HepG2 (cell line): ENCODE data around the gene GALR3. TPM values are rescaled to one million over a fixed set of nuclear protein-coding genes. Genes with fewer than 3 reads are reported as not detected.
A peak's percentile ranks its signal among the peaks of the same experiment; 100 is the strongest.

Source experiments
- ATAC-seq: fragments of 200-7000 bp; cut with Tn5 transposase; 3 replicates; pipeline ENCODE4 v1.9.1; 2020; ENCODE audit warnings: mild to moderate bottlenecking, moderate library complexity
- BruUV-seq: library from RNA; stranded (reverse); fragments of 400-500 nt; replicated peaks from 2 replicates; lab custom pipeline; 2021; lab: Mats Ljungman, UMichigan
- CTCF ChIA-PET: fragments of 300-600 bp; formaldehyde crosslinking; extraction: SDS; loops from one replicate; lab custom pipeline; 2021; ENCODE audit warnings: low total read pairs, inconsistent platforms, low intra/inter-chr PET ratio; lab: Yijun Ruan, JAX
- POLR2A ChIA-PET: fragments of 350-600 bp; sonication (Branson Sonifier 250); formaldehyde crosslinking; loops from one replicate; lab custom pipeline; 2020; ENCODE audit warnings: antibody characterized with exemption, inconsistent platforms; lab: Yijun Ruan, JAX
- DNase-seq: peaks from one replicate; pipeline ENCODE4 v3.0.0-alpha.2; 2015; ENCODE audit warnings: low spot score
- FAIRE-seq: peaks from 3 replicates; lab custom pipeline; 2011; peaks lifted over from hg19 to GRCh38; lab: Jason Lieb, UNC
- H2AFZ ChIP-seq: one replicate; pipeline ENCODE4 v1.6.1; 2011; ENCODE audit warnings: low read length, inconsistent platforms
- H3K27ac ChIP-seq: fragments of 300-600 bp; 3 replicates; pipeline ENCODE4 v1.8.0; 2011; ENCODE audit warnings: mixed run types, mild to moderate bottlenecking, mixed read lengths, low read length, inconsistent platforms; ENCODE audit not compliant: insufficient read depth; ENCODE audit errors: extremely low read length
- H3K27me3 ChIP-seq, 2 experiments: fragments of 200-600 bp in 1 of 2; 2 replicates in 1 of 2; 3 replicates in 1 of 2; pipeline versions ENCODE4 v1.6.0 to v1.8.0; 2011; ENCODE audit warnings: low read length in 2 of 2, mild to moderate bottlenecking in 2 of 2, moderate library complexity in 2 of 2, inconsistent platforms in 1 of 2; ENCODE audit not compliant: insufficient read depth in 2 of 2, control insufficient read depth in 1 of 2
- H3K36me3 ChIP-seq, 2 experiments: fragments of 200-600 bp in 1 of 2; replicated peaks in 1 of 2; 2 replicates in 1 of 2; 3 replicates in 1 of 2; pipeline versions ENCODE4 v1.5.1 to v1.8.0; 2011; ENCODE audit warnings: low read length in 2 of 2, inconsistent platforms in 1 of 2; ENCODE audit not compliant: insufficient read depth in 2 of 2, control insufficient read depth in 1 of 2
- H3K4me1 ChIP-seq: 2 replicates; pipeline ENCODE4 v1.5.1; 2012; ENCODE audit warnings: low read length, inconsistent platforms; ENCODE audit not compliant: insufficient read depth
- H3K4me2 ChIP-seq: 2 replicates; pipeline ENCODE4 v1.6.0; 2011; ENCODE audit warnings: low read depth, low read length, inconsistent platforms
- H3K4me3 ChIP-seq, 3 experiments: fragments of 200-600 bp in 1 of 3; sonication (generic), shearing (Covaris generic) in 1 of 3; replicated peaks in 1 of 3; 2 replicates each; pipeline ENCODE4 v1.5.1; 2011 to 2016; ENCODE audit warnings: low read length in 3 of 3, inconsistent platforms in 2 of 3, low read depth in 2 of 3, mild to moderate bottlenecking in 2 of 3, control low read depth in 1 of 3, mixed read lengths in 1 of 3; ENCODE audit not compliant: insufficient read depth in 1 of 3
- H3K79me2 ChIP-seq: one replicate; pipeline ENCODE4 v1.6.1; 2011; ENCODE audit warnings: low read length, inconsistent platforms; ENCODE audit not compliant: insufficient read depth
- H3K9ac ChIP-seq: 2 replicates; pipeline ENCODE4 v1.6.0; 2011; ENCODE audit warnings: mild to moderate bottlenecking, low read depth, low read length, inconsistent platforms; ENCODE audit not compliant: insufficient read depth
- H3K9me3 ChIP-seq: 2 replicates; pipeline ENCODE4 v1.5.1; 2012; ENCODE audit warnings: mild to moderate bottlenecking, low read length
- H4K20me1 ChIP-seq: 2 replicates; pipeline ENCODE4 v1.6.0; 2011; ENCODE audit warnings: inconsistent platforms, mild to moderate bottlenecking, low read length, moderate library complexity; ENCODE audit not compliant: insufficient read depth
- BCL3 ChIP-seq: sonication (generic); formaldehyde crosslinking; IDR thresholded peaks from 2 replicates; pipeline ENCODE4 v1.5.1; 2020; ENCODE audit warnings: mild to moderate bottlenecking, missing genetic modification reagents, moderate library complexity
- BHLHE40 ChIP-seq: IDR thresholded peaks from 2 replicates; pipeline ENCODE4 v1.6.1; 2011; ENCODE audit warnings: low read length, improper control_type of control experiment
- CCDC6 ChIP-seq: sonication (generic); formaldehyde crosslinking; IDR thresholded peaks from 2 replicates; pipeline ENCODE4 v1.8.1; 2022; ENCODE audit warnings: mild to moderate bottlenecking, missing genetic modification reagents, moderate library complexity
- ETS1 ChIP-seq: sonication (generic); formaldehyde crosslinking; IDR thresholded peaks from 2 replicates; pipeline ENCODE4 v1.4.0; 2020; ENCODE audit warnings: missing genetic modification reagents
- IKZF5 ChIP-seq: IDR thresholded peaks from 2 replicates; pipeline ENCODE4 v1.6.1; 2018; ENCODE audit warnings: missing genetic modification reagents, mild to moderate bottlenecking, missing compliant biosample characterization
- KAT7 ChIP-seq: IDR thresholded peaks from 2 replicates; pipeline ENCODE4 v1.6.1; 2018; ENCODE audit warnings: borderline replicate concordance, missing compliant biosample characterization
- SRY ChIP-seq: sonication (generic); formaldehyde crosslinking; IDR thresholded peaks from 2 replicates; pipeline ENCODE4 v1.8.0; 2022; ENCODE audit warnings: mild to moderate bottlenecking, missing genetic modification reagents
- SSRP1 ChIP-seq: IDR thresholded peaks from 2 replicates; pipeline ENCODE4 v1.6.1; 2016; ENCODE audit warnings: control low read depth
- ZFP1 ChIP-seq: IDR thresholded peaks from 2 replicates; pipeline ENCODE4 v1.6.1; 2016
- ZNF513 ChIP-seq: sonication (generic); formaldehyde crosslinking; conservative IDR thresholded peaks from 2 replicates; pipeline ENCODE4 v1.5.0; 2020; ENCODE audit warnings: missing genetic modification reagents
- ZNF546 ChIP-seq: sonication (generic); formaldehyde crosslinking; conservative IDR thresholded peaks from 2 replicates; pipeline ENCODE4 v1.8.1; 2023; ENCODE audit warnings: mild to moderate bottlenecking, missing genetic modification reagents
- ZNF576 ChIP-seq: sonication (generic); formaldehyde crosslinking; IDR thresholded peaks from 2 replicates; pipeline ENCODE4 v1.4.0; 2020; ENCODE audit warnings: mild to moderate bottlenecking, missing genetic modification reagents
- ZNF749 ChIP-seq: sonication (generic); formaldehyde crosslinking; IDR thresholded peaks from 2 replicates; pipeline ENCODE4 v1.8.0; 2022; ENCODE audit warnings: mild to moderate bottlenecking, missing genetic modification reagents, moderate library complexity, borderline replicate concordance
- WGBS: methylation state at CpG from one replicate; pipeline ENCODE4 v1.1.6; 2017; ENCODE audit warnings: low lambda C conversion rate; 5-methylcytosine and 5-hydroxymethylcytosine counted together
- in situ Hi-C: cut with HindIII; loops from 2 replicates; pipeline ENCODE4 v1.10.0; 2017; ENCODE audit warnings: low pct_unique_long_range_greater_than_20kb; ENCODE audit not compliant: extremely low pct_ligation_motif_present
- intact Hi-C: fragments of 100-400 bp; cut with micrococcal nuclease; formaldehyde crosslinking; loops from one replicate; pipeline ENCODE4 v1.10.0; 2022; ENCODE audit not compliant: unreplicated experiment
- polyA plus RNA-seq, 8 experiments: library from polyadenylated mRNA; depleted of rRNA in 3 of 8; stranded (reverse) in 7 of 8; unstranded in 1 of 8; fragments of >200 nt; fragmentation: Illumina TruSeq in 4 of 8; extraction: Trizol in 4 of 8; gene quantifications; 2 replicates each; pipeline versions ENCODE4 v1.2.1 to v1.2.3, GENCODE V29; 2011 to 2016; ENCODE audit warnings: low read depth in 4 of 8, missing spikeins in 1 of 8, mixed read lengths in 1 of 8; ENCODE audit not compliant: insufficient read depth in 1 of 8
- total RNA-seq, 5 experiments: library from RNA; depleted of rRNA; stranded (reverse); fragments of >200 nt; fragmentation: Illumina TruSeq; extraction: Trizol; gene quantifications; 2 replicates each; pipeline ENCODE4 v1.2.3, GENCODE V29; 2016; ENCODE audit warnings: low read depth in 1 of 5

The GALR3 gene
- total and polyA plus RNA-seq, 2 of the 13 experiments (the other 11 are each of a cell fraction or from before 2014, with no cell fraction given) = 0.13 TPM; not detected in 1

- no peak for FAIRE-seq
- in situ Hi-C loops = no loop called here
- Histone ChIP-seq H3K4me1 (peaks cover 27% of the 10 kb centered on the region), H3K79me2 (peaks cover 25% of the 10 kb centered on the region), H4K20me1 (peaks cover 42% of the 10 kb centered on the region; the same call in 1 of the 2 replicates), H3K4me3 (peak overlapping the region; percentile 78 to 95 (median 93)), H3K27me3 (no peaks in the 10 kb centered on the region; a peak in 1 of 5 replicates), H3K27ac (peak overlapping the region; percentile 57), H3K36me3 (peaks cover 0 to 2% of the 10 kb centered on the region in 2 experiments; a peak in 2 of 5 replicates), H3K9ac (peak overlapping the region; percentile 51), H3K9me3 (no peaks in the 10 kb centered on the region), H2AFZ (no peak overlapping the region), H3K4me2 (peak overlapping the region; percentile 82)
- intact Hi-C loops = loop anchor here (10.0 kb wide), 1 partner anchor 153 kb away; the partner anchor contains the start of gene PDXP
- ChIA-PET CTCF (no interaction called here), POLR2A (interaction anchor here (0.6 to 8.6 kb wide), 28 partner anchors 9 to 776 kb away, joined by 3 to 127 read pairs (median 6); partner anchors contain the start of genes ANKRD54, BAIAP2L2, C22orf23 and GALR3)
- 11% methylated on average over 6 of the region's 8 CpGs for WGBS
- ATAC-seq = no peak
- no TSS peak for BruUV-seq
- TF ChIP-seq BCL3 (CRISPR knock-in tag) (0 out of 2 replicates have a peak, but pooled peaks have one; percentile 0), ZNF749 (CRISPR knock-in tag) (0 out of 2 replicates have a peak, but pooled peaks have one; percentile 10), ZNF576 (0 out of 2 replicates have a peak, but pooled peaks have one; percentile 4), IKZF5 (CRISPR knock-in tag) (no peak), ETS1 (CRISPR knock-in tag) (no peak), SRY (0 out of 2 replicates have a peak, but pooled peaks have one; percentile 10), CCDC6 (CRISPR knock-in tag) (peak; percentile 17; the same call in 1 of the 2 replicates), ZFP1 (CRISPR knock-in tag) (0 out of 2 replicates have a peak, but pooled peaks have one; percentile 14), BHLHE40 (peak; percentile 35; the same call in 1 of the 2 replicates), ZNF546 (CRISPR knock-in tag) (0 out of 2 replicates have a peak, but pooled peaks have one; percentile 42), KAT7 (peak; percentile 13; the same call in 1 of the 2 replicates), ZNF513 (CRISPR knock-in tag) (no peak), SSRP1 (peak; percentile 80; the same call in 1 of the 2 replicates)
- no peak for DNase-seq
Observed at GRCh38 chr22:37808294-37808657, 14.9 kb upstream of the GALR3 start.
